ENCODE results near the gene METTL14. TPM values are rescaled to one million over a fixed set of nuclear protein-coding genes. Genes with fewer than 3 reads are reported as not detected.

Gene METTL14
- total RNA-seq, 2 donors from 2014 or later = 54.1 to 59.3 TPM

GRCh38 chr4:118712872-118713271 lies 27.7 kb downstream of the METTL14 start:
- TF ChIP-seq CTCF (conservative IDR thresholded peaks at IDR 0.05) = no peak
- no peaks in the 10 kb centered on the region for H3K27me3 Mint-ChIP-seq (ENCODE audit: insufficient read depth)
- H3K4me1 Mint-ChIP-seq = no peaks in the 10 kb centered on the region
- no peaks in the 10 kb centered on the region for H3K4me1 ChIP-seq (ENCODE audit: control insufficient read depth, insufficient read depth, low read length)
- peaks cover 66% of the 10 kb centered on the region for H3K36me3 ChIP-seq (ENCODE audit: control insufficient read depth, insufficient read depth, low read length)
- no peaks in the 10 kb centered on the region for H3K9me3 ChIP-seq (ENCODE audit: control insufficient read depth, low read length)
- H3K27ac Mint-ChIP-seq = no peak overlapping the region
- no peaks in the 10 kb centered on the region for H3K9me3 Mint-ChIP-seq
- H3K4me3 Mint-ChIP-seq = no peak overlapping the region
- H3K4me3 ChIP-seq (ENCODE audit: low read length) = no peak overlapping the region
- peaks cover 27% of the 10 kb centered on the region for H3K36me3 Mint-ChIP-seq (ENCODE audit: low read depth)
- 94 to 100% methylated on average over 1 of the region's 1 CpG for WGBS, 2 experiments (ENCODE audit: insufficient coverage in 1 of 2, insufficient read length in 1 of 2)
- no peak overlapping the region for H3K9ac ChIP-seq (ENCODE audit: extremely low read depth, low read length, poor library complexity, severe bottlenecking)
- no peak overlapping the region for H3K27ac ChIP-seq (ENCODE audit: low read depth, low read length)
- DNase-seq = no peak
- no peaks in the 10 kb centered on the region for H3K27me3 ChIP-seq (ENCODE audit: control insufficient read depth, insufficient read depth, low read length, poor library complexity, severe bottlenecking)

- Histone ChIP-seq H3K27ac (ENCODE audit: low read depth, low read length) (no peak overlapping the region), H3K36me3 (ENCODE audit: control insufficient read depth, insufficient read depth, low read length) (peaks cover 49% of the 10 kb centered on the region), H3K4me3 (ENCODE audit: low read length) (no peak overlapping the region), H3K9ac (ENCODE audit: extremely low read depth, low read length, poor library complexity, severe bottlenecking) (no peak overlapping the region), H3K9me3 (ENCODE audit: control insufficient read depth, low read length) (no peaks in the 10 kb centered on the region), H3K27me3 (ENCODE audit: control insufficient read depth, insufficient read depth, low read length, poor library complexity, severe bottlenecking) (no peaks in the 10 kb centered on the region), H3K4me1 (ENCODE audit: control insufficient read depth, insufficient read depth, low read length) (no peaks in the 10 kb centered on the region)
- no peak for DNase-seq
- 83 to 95% methylated on average over 2 to 4 of the region's 4 CpGs for WGBS, 2 experiments (ENCODE audit: insufficient coverage in 1 of 2, insufficient read length in 1 of 2)
- Mint-ChIP-seq H3K27me3 (ENCODE audit: insufficient read depth) (no peaks in the 10 kb centered on the region), H3K9me3 (no peaks in the 10 kb centered on the region), H3K36me3 (ENCODE audit: low read depth) (peaks cover 22% of the 10 kb centered on the region), H3K4me1 (no peaks in the 10 kb centered on the region), H3K27ac (no peak overlapping the region), H3K4me3 (no peak overlapping the region)
- no peak for TF ChIP-seq CTCF (conservative IDR thresholded peaks at IDR 0.05)
Measured at GRCh38 chr4:118714682-118715081, 29.5 kb downstream of the METTL14 start.

- H3K4me3 ChIP-seq (ENCODE audit: low read length) = no peak overlapping the region
- Mint-ChIP-seq H3K4me1 (no peaks in the 10 kb centered on the region), H3K36me3 (ENCODE audit: low read depth) (peaks cover 9% of the 10 kb centered on the region), H3K27ac (no peak overlapping the region), H3K9me3 (no peaks in the 10 kb centered on the region), H3K27me3 (ENCODE audit: insufficient read depth) (no peaks in the 10 kb centered on the region), H3K4me3 (no peak overlapping the region)
- H3K36me3 ChIP-seq (ENCODE audit: control insufficient read depth, insufficient read depth, low read length) = peaks cover 39% of the 10 kb centered on the region
- H3K9ac ChIP-seq (ENCODE audit: extremely low read depth, low read length, poor library complexity, severe bottlenecking) = no peak overlapping the region
- H3K27me3 ChIP-seq (ENCODE audit: control insufficient read depth, insufficient read depth, low read length, poor library complexity, severe bottlenecking) = no peaks in the 10 kb centered on the region
- no peak for DNase-seq
- 78% methylated on average over 3 of the region's 3 CpGs; no CpG with 5 or more reads in 1 of the 2 experiments for WGBS, 2 experiments (ENCODE audit: insufficient coverage in 1 of 2, insufficient read length in 1 of 2)
- TF ChIP-seq CTCF (conservative IDR thresholded peaks at IDR 0.05) = no peak
- H3K9me3 ChIP-seq (ENCODE audit: control insufficient read depth, low read length) = no peaks in the 10 kb centered on the region
- no peak overlapping the region for H3K27ac ChIP-seq (ENCODE audit: low read depth, low read length)
- H3K4me1 ChIP-seq (ENCODE audit: control insufficient read depth, insufficient read depth, low read length) = no peaks in the 10 kb centered on the region
Measured at GRCh38 chr4:118716304-118716703, 31.1 kb downstream of the METTL14 start.

Measured in endodermal cell (in vitro differentiated cells).